NCI-H2171 treated with DMSO at 0.1 percent for 48 hours (cell line): ENCODE data around the gene EPS8L1.
"Not testable (repeated sequence)": the region's sequence is repeated elsewhere in the genome, so short reads cannot be mapped to it uniquely, and the experiment has no call there.

Experiments used
- DNase-seq: peaks from one replicate; lab custom pipeline; 2025; lab: John Stamatoyannopoulos, UW

EPS8L1 gene

DNA sequence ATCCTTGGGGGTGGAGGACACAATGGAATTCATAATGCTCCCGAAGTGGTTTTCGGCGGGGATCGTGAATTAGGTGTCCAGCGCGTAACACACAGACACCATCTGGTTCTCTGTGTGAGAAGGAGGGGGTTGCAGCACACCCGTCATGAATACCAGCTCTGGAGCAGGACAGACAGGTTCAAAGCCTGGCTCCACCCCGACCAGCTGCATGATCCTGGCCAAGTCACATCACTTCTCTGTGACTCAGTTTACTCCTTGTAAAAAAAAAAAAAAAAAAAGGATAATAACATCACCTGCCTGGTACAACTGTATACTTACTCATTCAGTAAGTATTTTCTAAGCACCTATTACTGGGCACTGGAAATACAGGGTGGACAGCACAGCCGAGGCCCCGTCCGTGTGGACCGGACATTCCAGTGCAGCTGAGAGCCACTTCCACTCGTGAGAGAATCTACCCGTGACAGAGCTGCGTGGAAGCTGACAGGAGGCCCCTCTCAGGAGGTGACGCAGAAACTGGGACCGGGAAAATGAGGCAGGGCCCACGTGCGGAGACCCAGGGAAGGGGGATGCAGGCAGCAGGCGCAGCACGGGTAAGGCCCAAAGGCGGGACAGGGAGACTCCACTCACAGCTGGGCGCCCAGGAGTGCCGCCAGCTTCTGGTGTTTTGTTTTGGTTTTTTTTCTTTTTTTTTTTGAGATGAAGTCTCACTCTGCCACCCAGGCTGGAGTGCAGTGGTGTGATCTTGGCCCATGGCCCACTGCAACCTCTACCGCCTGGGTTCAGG, 24.7 kb upstream of the EPS8L1 start:
- DNase-seq: no peak

DNA sequence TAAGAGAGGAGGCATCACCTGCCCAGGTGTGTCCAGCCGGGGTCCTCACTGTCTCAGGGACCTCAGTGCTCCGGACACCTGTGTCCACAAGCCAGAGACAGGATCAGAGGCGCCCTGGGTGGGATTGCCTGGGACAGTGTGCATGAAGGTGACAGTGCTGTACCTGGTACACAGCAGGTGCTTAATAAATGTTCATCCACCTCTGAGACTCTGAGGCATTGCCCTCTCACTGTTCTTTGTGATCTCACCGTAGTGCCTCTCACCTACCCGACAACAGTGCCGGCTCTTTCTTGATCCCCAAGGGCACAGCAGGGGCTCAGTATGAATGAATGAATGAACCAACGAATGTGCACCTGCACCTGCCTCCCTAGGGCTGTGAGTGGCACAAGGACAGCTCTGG, 21.9 kb upstream of the EPS8L1 start:
- DNase-seq: no peak

DNA sequence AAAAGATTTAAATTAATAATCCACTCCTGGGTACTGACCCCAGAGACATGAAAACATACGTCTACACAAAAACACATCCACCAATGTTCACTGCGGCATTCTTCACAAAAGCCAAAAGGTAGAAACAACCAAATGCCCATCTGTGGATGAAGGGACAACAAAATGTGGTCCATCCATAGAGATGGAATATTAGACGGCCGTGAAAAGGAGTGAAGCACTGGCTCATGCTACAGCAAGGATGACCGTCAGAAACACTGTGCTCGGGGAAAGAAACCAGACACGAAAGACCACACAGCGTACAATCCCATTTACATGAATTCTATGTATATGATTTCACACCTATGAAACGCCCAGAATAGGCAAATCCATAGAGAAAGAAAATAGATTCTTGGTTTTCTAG, 18.8 kb upstream of the EPS8L1 start:
- DNase-seq: no peak

DNA sequence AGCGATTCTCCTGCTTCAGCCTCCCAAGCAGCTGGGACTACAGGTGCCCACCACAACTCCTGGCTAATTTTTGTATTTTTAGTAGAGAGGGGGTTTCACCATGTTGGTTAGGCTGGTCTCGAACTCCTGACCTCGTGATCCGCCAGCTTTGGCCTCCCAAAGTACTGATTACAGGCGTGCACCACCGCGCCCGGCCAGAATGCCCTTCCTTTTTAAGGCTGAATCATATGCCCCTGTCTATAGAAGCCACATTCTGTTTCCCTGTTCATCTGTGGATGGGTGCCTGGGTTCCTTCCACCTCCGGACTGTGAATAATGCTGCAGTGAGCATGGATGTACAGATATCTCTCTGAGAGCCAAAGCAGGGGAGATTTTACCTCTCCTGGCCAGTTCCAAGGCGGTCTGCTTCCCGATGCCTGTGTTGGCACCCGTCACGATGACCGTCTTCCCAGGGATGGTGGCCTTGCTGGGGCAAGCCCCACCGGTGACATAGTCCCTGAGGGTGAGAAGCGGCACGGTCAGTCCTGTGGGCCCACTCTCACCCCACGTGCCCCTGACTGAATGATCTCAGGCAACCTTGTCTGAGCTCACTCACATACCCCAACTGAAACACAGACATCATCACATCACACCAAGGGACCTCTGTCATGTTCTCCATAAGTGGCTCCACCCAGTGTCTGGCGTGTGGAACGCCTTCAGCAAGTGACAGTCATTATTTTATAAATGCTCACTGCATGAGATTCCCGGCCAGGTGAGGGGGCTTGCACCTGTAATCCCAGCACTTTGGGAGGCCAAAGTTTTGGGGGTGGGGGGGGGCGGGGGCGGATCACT, 16.7 kb upstream of the EPS8L1 start:
- DNase-seq: no peak

DNA sequence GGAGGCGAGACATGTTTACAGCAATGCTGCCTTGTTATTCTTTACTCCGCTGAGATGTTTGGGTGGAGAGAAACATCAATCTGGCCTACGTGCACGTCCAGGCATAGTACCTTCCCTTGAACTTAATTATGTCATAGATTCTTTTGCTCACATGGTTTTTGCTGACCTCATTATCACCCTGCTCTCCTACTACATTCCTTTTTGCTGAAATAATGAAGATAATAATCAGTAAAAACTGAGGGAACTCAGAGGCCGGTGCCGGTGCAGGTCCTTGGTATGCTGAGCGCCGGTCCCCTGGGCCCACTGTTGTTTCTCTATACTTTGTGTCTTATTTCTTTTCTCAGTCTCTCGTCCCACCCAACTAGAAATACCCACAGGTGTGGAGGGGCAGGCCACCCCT, 15.4 kb upstream of the EPS8L1 start:
- not testable (repeated sequence) for DNase-seq

DNA sequence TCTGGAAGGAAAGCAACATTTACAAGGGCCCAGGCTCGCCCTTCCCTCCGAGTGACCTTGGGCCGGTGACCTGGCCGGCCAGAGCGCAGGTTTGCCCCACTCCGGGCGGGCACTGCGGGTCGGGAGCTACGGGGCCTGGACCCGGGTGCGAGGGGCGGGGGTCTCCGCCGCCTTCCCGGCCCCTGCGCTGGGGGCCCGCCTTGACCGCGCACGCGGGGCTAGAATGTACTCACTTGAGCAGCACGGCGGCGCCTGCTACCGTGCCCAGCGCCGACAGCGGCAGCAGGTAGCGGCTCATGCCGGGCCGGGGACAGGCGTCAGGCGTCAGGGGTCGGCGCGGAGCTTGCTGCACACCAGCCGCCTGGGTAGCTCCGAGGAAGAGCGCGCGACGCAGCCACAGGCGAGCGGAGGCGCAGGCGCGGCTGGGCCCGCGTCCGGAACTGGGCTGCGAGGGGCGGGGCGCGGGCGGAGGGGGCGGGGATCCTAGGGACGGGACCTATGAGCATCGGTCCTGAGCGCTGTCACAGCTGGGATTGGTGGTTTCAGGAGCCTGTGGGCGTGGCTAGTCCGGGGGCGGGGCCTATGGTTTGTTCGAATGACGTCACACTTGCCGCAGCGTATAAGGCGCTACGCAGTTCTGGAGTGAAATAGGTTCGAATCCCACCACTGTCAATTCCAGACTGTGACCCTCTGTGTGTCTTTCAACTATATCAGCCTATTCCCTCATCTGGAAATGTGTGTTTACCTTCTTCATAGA, 12.8 kb upstream of the EPS8L1 start, which contains the start of gene RDH13:
RDH13 (minus strand) TSS at position 414 of the 757 bp plus-strand sequence; CDS start at position 298, 116 bp downstream.
- peak; percentile 96 for DNase-seq

DNA sequence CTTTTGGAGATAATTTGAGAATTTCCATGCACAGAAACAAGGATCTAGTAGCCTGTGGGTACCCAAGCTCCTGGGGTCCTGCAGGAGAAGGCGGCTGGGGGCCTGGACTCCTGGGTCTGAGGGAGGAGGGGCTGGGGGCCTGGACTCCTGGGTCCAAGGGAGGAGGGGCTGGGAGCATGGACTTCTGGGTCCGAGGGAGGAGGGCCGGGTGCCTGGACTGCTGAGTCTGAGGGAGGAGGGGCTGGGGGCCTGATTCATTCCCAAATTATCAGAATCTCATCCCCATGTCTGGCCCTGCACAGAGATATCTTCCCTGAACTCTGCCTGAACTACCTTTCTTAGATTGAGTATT, 12.2 kb upstream of the EPS8L1 start:
- no peak for DNase-seq

DNA sequence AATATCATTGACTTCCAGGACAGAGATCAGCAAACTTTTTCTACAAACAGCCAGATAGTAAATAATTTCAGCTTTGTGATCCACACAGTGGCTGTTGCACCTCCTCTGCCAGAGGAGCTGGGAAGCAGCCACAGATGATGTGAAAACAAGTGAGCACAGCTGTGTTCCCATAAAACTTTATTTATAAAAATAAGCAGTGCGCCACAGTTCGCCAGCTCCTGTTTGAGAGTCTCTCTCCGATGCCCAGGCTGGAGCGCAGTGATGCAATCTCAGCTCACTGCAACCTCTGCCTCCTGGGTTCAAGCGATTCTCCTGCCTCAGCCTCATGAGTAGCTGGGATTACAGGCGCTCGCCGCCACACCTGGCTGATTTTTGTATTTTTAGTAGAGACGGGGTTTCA, 10.2 kb upstream of the EPS8L1 start:
- not testable (repeated sequence) for DNase-seq

DNA sequence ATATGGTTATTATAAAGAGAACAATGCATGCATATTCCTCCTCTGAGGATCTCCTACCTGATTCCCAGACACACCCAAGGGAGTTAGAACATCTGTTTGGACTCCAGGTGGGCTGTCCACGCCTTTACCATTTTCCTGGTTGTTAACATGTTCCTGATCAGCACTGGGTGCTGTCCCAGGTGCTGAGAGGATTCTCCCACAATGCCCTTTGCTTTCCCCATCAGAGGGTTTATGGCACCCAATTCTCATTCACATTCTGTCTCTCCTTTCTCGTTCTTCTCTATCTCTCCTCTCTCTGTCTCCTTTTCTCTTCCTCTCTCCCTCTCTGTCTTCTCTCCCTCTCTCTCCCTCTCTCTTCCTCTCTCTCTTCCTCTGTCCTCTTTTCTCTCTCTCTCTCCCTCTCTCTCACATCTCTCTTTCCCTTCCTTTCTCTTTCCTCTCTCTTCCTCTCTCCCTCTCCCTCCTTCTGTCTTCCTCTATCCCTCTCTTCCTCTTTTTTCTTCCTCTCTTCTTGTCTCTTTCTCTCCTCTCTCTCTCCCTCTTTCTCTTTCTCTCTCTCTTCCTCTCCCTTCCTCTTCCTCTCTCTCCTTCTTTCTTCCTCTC, 9.5 kb upstream of the EPS8L1 start:
- DNase-seq: peak; percentile 27

DNA sequence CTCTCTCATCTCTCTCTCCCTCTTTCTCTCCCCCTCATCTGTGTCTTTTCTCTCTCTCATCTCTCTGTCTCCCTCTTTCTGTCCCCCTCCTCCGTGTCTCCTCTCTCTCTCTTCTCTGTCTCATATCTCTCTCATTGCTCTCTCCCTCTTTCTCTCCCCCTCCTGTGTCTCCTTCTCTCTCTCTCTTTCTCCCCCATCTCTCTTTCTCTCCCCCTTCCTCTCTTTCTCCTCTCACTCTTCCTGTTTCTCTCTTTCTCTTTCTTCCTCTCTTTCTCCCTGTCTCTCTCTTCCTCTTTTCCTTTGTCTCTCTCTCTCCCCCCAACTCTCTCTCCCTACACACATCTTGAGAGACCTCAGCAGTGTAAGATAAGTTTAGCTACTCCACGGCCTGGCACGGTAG, 7.8 kb upstream of the EPS8L1 start:
- DNase-seq: no peak

DNA sequence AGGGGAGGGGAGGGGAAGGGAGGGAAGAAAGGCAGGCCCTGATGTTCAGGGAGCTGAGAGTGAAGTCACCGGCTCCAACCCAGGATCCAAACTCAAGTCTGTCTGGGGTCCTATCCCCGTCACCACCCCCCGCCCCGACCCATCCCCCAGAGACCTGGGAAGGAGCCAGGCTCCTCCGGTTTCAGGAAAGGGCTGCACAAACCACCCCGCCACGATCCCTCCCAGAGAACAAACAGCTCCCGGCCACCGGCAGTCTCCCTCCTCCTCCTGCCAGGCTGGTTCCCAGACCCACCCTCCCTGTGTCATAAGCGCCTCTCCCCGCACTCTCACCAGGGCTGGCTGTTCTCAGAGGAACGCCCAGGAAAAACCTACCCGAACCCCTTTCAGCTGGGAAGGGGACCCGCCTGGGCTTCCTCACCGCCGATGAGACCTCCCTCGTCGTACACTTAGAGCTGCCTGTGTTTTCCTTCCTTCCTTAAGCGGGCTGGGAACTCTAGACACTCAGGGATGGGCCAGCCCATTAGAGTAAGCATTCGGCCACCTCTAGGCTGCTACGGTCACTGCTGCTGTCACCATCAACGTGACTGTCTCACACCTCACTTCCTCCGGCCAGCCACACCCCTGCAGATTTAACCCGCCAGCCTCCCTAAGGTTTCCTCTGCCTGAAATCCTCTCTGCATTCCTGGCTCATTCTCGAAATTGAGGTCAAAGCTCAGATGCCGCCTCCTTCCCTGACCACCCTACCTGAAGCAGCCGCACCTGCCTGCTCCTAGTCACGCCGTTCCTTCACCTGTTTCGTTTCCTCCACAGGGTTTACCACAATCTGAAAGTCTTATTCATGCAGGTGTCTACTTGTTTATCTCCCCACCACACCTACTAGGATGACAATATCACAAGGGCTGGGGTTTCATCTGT, 6.5 kb upstream of the EPS8L1 start:
- DNase-seq: peak; percentile 17

DNA sequence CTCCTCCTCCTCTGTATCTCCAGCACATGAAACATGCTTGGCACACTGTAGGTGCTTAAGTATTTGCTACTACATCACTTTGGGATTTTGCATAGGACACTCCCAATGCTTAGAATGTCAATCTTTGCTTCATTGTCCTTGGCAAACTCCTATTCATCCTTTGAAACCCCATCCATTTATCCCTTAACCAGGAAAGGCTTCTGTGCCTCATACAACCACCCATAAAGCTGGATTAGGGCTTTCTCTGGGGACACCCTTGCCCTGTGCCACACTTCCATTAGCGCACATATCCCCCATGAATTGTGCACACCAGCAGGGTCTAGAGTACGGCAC, 5.8 kb upstream of the EPS8L1 start:
- no peak for DNase-seq

DNA sequence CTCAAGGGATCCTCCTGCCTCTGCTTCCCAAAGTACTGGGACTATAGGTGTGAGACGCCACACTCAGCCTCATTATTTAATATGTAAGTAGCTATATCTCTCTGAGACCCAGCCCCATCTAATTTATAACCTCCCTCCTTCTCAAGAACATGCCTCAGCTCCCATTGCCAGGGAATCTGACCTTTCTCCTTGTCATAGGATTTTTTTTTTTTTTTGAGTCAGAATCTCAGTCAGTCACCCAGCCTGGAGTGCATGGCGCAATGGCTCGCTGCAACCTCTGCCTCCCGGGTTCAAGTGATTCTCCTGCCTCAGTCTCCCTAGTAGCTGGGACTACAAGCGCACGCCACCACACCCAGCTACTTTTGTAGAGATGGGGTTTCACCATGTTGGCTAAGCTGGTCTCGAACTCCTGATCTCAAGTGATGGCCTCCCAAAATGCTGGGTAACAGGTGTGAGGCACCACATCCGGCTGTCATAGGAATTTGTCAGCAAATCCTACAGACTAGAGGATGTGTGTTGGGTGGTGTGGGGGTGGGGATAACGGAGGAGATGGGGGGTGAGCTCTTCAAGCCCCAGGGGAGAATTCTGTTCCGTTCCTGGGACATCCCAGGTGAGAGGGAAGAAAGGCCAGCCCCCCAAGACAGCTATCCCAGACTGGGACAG, 5.1 kb upstream of the EPS8L1 start:
- no peak for DNase-seq

DNA sequence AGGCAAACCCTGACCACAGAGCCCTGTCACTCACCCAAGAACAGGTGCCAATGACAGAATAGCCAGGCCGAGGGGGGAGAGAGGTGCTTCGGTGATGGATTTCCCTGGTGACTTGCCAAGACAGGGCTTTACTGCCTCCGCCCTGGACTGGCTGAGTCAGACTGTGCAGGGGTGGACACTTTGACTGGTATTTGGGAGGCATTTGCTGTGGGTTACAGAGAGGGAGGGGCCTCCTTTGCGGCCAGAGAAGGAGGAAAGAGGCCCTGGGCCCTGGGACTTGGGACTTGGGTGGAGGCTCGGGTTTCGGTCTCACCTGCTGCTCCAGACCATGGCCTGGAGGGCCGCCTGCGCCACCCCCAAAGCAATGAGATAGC, 4.6 kb upstream of the EPS8L1 start:
- DNase-seq: no peak

DNA sequence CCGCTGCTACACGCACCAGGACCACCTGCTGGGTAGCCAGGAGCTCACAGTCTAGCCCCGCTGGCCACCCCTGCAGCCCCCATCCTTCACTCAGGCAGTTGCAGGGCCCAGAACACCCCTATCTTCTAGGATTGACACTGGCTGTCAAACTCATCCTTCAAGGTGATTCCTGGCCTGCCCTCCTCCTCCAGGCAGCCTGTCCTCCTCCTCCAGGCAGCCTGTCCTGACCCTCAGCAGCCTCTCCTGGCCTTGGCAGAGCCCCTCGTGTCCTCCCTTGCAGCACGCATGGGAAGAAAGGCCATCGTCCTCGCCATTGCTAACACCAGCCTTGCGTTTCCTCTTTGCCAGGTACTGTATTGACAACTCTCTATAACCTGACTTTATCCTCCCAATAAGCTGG, 3.8 kb upstream of the EPS8L1 start:
- DNase-seq: no peak

DNA sequence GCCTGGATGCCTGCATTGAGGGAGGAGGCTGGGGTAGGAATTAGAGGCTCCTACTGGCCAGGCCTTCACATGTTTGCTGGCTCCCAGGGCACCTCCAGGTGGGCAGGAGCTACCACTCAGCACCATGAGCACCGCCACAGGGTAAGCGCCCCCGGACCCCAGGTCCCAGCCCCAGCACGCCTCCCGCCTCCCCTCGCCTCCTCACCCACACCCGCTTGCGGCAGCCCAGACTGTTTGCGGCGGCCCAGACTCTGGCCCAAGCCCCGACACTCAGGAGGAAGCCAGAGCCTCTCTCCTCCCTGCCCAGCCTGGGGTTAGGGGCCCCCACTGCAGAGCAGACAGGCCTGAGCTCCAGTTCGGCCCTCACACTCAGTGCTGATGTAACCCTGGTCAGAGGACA, 652 bp downstream of the EPS8L1 start:
- DNase-seq: no peak

DNA sequence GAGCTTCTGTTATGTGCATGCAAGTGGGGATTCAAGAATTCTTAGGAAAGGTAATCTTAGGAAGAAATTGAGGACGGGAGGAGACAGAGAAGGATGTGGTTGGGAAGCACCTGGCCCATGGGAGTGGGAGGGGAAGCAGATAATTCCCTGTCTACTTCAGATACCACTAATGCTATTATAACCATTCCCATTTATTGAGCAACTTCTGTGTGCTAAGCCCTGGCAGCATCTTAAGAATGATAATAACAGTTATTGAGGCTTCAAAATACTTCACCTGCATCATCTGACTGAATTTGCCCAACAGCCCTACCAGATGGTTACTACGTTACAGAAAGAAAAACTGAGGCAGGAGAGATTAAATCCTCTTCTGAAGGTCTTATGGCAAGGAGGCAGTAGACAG, 1.4 kb downstream of the EPS8L1 start:
- DNase-seq: no peak

DNA sequence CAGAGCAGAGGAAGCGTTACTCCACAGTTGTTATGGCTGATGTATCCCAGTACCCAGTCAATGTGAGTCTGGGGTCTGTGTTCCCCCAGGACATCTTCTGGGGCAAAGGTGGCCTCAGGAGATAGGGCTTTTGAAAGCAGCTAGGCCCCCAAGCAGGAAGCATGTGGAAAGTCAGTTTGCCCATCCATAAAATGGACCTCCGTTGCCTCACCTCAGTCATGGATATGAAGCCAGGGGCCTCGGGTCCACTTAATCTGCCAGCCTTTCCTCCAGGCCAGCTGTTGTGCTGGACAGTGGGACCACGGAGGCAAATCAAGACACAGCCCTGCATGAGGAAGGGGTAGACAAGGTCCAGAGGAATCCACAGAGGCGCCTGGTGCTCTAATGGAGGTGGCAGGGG, 3.3 kb downstream of the EPS8L1 start:
- DNase-seq: no peak

DNA sequence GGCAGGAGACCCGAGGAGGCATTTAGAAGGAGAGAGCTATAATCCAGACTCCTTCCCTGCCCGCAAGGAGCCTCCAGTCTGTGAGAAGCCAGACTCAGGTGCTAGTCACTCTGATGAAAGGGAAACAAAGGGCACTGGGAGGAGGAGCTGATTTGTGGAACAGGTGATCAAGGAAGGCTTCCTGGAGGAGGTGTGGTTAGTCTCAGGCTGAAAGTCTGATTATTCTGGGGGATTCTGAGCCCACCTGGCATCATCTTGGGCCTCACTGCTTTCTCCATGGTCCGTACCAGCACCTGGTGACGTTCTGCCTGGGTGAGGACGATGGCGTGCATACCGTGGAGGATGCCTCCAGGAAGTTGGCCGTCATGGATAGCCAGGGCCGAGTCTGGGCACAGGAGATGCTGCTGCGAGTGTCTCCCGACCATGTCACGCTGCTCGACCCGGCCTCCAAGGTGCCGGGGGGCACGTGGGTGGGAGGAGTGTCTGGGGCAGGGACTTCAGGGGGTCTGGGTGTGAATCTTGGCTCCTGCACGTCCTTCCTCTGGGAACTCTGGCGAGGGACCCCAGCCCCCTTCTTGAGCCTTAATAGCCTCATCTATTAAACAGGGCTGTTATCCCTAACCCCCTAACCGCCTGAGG, 3.9 kb downstream of the EPS8L1 start:
- DNase-seq: no peak
